BLaER1 (cell line): ENCODE results near the gene MNAT1.

Experiments
- H3K27ac ChIP-seq: shearing (Covaris generic); formaldehyde crosslinking; 2 replicates; pipeline ENCODE4 v1.8.1; 2022
- H3K27me3 ChIP-seq: shearing (Covaris generic); formaldehyde crosslinking; 2 replicates; pipeline ENCODE4 v1.8.1; 2022
- H3K36me3 ChIP-seq: shearing (Covaris generic); formaldehyde crosslinking; 2 replicates; pipeline ENCODE4 v1.8.1; 2022
- H3K4me1 ChIP-seq: shearing (Covaris generic); formaldehyde crosslinking; 2 replicates; pipeline ENCODE4 v1.8.1; 2022
- H3K4me2 ChIP-seq: shearing (Covaris generic); formaldehyde crosslinking; 2 replicates; pipeline ENCODE4 v1.8.1; 2022
- H3K4me3 ChIP-seq: shearing (Covaris generic); formaldehyde crosslinking; 2 replicates; pipeline ENCODE4 v1.8.1; 2022
- H3K9ac ChIP-seq: shearing (Covaris generic); formaldehyde crosslinking; 2 replicates; pipeline ENCODE4 v1.8.1; 2022
- H3K9me3 ChIP-seq: shearing (Covaris generic); formaldehyde crosslinking; 2 replicates; pipeline ENCODE4 v1.8.1; 2022
- H4K20me1 ChIP-seq: shearing (Covaris generic); formaldehyde crosslinking; 2 replicates; pipeline ENCODE4 v1.8.1; 2022
- Cebpa-rat ChIP-seq: shearing (Covaris generic); IDR thresholded peaks from 2 replicates; pipeline ENCODE4 v1.8.1; 2022

MNAT1 gene

GRCh38 chr14:60905923-60906322, 171.4 kb downstream of the MNAT1 start:
- H4K20me1 ChIP-seq: no peaks in the 10 kb centered on the region
- TF ChIP-seq Cebpa-rat: no peak
- H3K27ac ChIP-seq: no peak overlapping the region
- no peaks in the 10 kb centered on the region for H3K36me3 ChIP-seq
- H3K9me3 ChIP-seq: 0 out of 2 replicates have a peak, but pooled peaks cover 6% of the 10 kb centered on the region
- H3K27me3 ChIP-seq: no peaks in the 10 kb centered on the region
- H3K4me1 ChIP-seq: no peaks in the 10 kb centered on the region
- H3K4me3 ChIP-seq: no peak overlapping the region
- no peak overlapping the region for H3K4me2 ChIP-seq
- H3K9ac ChIP-seq: no peak overlapping the region

- H3K4me3 ChIP-seq: no peak overlapping the region
- no peak overlapping the region for H3K4me2 ChIP-seq
- peaks cover 15% of the 10 kb centered on the region for H3K4me1 ChIP-seq
- no peaks in the 10 kb centered on the region for H3K27me3 ChIP-seq
- no peak for TF ChIP-seq Cebpa-rat
- 0 out of 2 replicates have a peak, but pooled peaks cover 8% of the 10 kb centered on the region for H4K20me1 ChIP-seq
- peaks cover 4% of the 10 kb centered on the region for H3K9me3 ChIP-seq
- peaks cover 15% of the 10 kb centered on the region; the same call in 1 of the 2 replicates for H3K36me3 ChIP-seq
- H3K9ac ChIP-seq: no peak overlapping the region
- H3K27ac ChIP-seq: no peak overlapping the region
Measured at GRCh38 chr14:60915781-60916180, 181.2 kb downstream of the MNAT1 start.

DNA sequence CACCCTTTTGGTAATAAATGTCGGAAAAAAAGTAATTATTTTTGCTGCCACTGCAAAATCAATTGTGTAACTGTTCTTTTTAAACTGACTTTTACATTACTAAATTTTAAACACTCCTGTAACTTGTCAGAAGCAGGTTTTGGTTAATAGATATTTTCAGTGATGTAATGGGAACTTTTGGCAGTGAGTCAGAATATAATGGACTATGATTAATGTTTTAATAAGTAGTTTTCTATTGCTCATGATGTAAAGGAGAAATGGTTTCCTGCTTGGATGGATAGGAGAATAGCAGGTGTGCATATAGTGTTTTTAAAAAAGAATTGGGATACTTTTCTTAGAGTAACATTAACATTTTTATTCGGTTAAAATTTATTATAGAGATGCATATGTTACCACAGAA, 187.5 kb downstream of the MNAT1 start:
- Histone ChIP-seq H3K4me2 (no peak overlapping the region), H3K36me3 (peaks cover 15% of the 10 kb centered on the region; the same call in 1 of the 2 replicates), H3K9me3 (peaks cover 4% of the 10 kb centered on the region; the same call in 1 of the 2 replicates), H3K27ac (no peak overlapping the region), H3K9ac (no peak overlapping the region), H4K20me1 (no peaks in the 10 kb centered on the region), H3K27me3 (no peaks in the 10 kb centered on the region), H3K4me3 (no peak overlapping the region), H3K4me1 (no peaks in the 10 kb centered on the region)
- TF ChIP-seq Cebpa-rat: no peak

- H4K20me1 ChIP-seq: no peaks in the 10 kb centered on the region
- H3K9me3 ChIP-seq: no peaks in the 10 kb centered on the region
- no peak overlapping the region for H3K9ac ChIP-seq
- no peak overlapping the region for H3K4me2 ChIP-seq
- H3K27me3 ChIP-seq: no peaks in the 10 kb centered on the region
- H3K27ac ChIP-seq: no peak overlapping the region
- TF ChIP-seq Cebpa-rat: no peak
- no peak overlapping the region for H3K4me3 ChIP-seq
- H3K36me3 ChIP-seq: no peaks in the 10 kb centered on the region
- no peaks in the 10 kb centered on the region for H3K4me1 ChIP-seq
Measured at GRCh38 chr14:60925286-60925685, 190.7 kb downstream of the MNAT1 start.

- peaks cover 2% of the 10 kb centered on the region; the same call in 1 of the 2 replicates for H3K4me1 ChIP-seq
- no peaks in the 10 kb centered on the region for H3K27me3 ChIP-seq
- TF ChIP-seq Cebpa-rat: no peak
- H4K20me1 ChIP-seq: 0 out of 2 replicates have a peak, but pooled peaks cover 3% of the 10 kb centered on the region
- H3K4me2 ChIP-seq: no peak overlapping the region
- no peaks in the 10 kb centered on the region for H3K36me3 ChIP-seq
- no peaks in the 10 kb centered on the region for H3K9me3 ChIP-seq
- H3K9ac ChIP-seq: no peak overlapping the region
- no peak overlapping the region for H3K27ac ChIP-seq
- H3K4me3 ChIP-seq: no peak overlapping the region
Measured at GRCh38 chr14:60926002-60926401, 191.4 kb downstream of the MNAT1 start.

DNA sequence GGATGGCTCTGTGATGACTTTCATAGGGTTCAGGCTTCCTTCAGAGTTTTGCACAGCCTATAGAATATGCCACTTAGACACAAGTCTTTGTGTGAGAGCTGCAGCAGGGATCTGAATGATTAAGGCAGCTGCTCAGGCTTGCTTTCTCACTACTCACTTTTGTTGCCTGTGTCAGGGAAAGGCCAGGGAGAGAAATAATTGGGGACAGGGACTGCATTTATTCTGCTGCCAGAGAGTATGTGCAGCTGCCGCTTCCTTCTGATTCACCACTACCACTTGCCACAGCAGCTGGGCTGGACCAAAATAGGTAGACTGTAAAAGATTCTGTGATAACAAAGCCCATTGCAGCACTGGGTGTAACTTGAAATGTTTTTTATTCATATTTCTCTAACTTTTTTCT, 196.7 kb downstream of the MNAT1 start:
- no peak overlapping the region for H3K4me3 ChIP-seq
- H3K27me3 ChIP-seq: no peaks in the 10 kb centered on the region
- H3K9ac ChIP-seq: no peak overlapping the region
- TF ChIP-seq Cebpa-rat: no peak
- peaks cover 4% of the 10 kb centered on the region; the same call in 1 of the 2 replicates for H3K36me3 ChIP-seq
- no peak overlapping the region for H3K4me2 ChIP-seq
- 0 out of 2 replicates have a peak, but pooled peaks cover 7% of the 10 kb centered on the region for H4K20me1 ChIP-seq
- H3K27ac ChIP-seq: no peak overlapping the region
- 0 out of 2 replicates have a peak, but pooled peaks cover 5% of the 10 kb centered on the region for H3K9me3 ChIP-seq
- H3K4me1 ChIP-seq: peaks cover 4% of the 10 kb centered on the region; the same call in 1 of the 2 replicates

- H3K4me2 ChIP-seq: no peak overlapping the region
- TF ChIP-seq Cebpa-rat: no peak
- H4K20me1 ChIP-seq: 0 out of 2 replicates have a peak, but pooled peaks cover 7% of the 10 kb centered on the region
- H3K4me1 ChIP-seq: peaks cover 4% of the 10 kb centered on the region; the same call in 1 of the 2 replicates
- peaks cover 4% of the 10 kb centered on the region; the same call in 1 of the 2 replicates for H3K36me3 ChIP-seq
- H3K9me3 ChIP-seq: 0 out of 2 replicates have a peak, but pooled peaks cover 5% of the 10 kb centered on the region
- H3K27me3 ChIP-seq: no peaks in the 10 kb centered on the region
- no peak overlapping the region for H3K4me3 ChIP-seq
- no peak overlapping the region for H3K27ac ChIP-seq
- no peak overlapping the region for H3K9ac ChIP-seq
Measured at GRCh38 chr14:60933920-60934655, 199.5 kb downstream of the MNAT1 start.

DNA sequence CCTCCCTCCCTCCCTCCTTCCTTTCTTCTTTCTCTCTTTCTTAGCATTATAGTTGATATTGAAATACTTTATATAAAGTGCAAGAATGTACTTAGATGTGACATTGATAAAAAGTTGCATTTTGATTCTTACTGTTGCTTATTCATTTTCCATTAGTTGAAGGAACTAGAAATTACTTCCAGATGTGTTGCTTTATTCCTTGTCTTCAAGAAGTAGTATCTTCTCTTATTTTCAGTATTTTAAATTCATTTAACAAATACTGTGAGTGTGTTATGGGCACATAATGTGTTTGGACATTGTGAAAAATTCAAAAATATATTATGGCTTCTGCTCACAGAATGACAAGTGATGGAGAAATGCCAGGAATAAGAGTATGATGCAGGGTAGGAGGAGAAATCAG, 200.8 kb downstream of the MNAT1 start:
- Histone ChIP-seq H3K4me3 (no peak overlapping the region), H3K9me3 (0 out of 2 replicates have a peak, but pooled peaks cover 5% of the 10 kb centered on the region), H4K20me1 (0 out of 2 replicates have a peak, but pooled peaks cover 7% of the 10 kb centered on the region), H3K4me2 (no peak overlapping the region), H3K27ac (no peak overlapping the region), H3K4me1 (peaks cover 4% of the 10 kb centered on the region; the same call in 1 of the 2 replicates), H3K9ac (no peak overlapping the region), H3K36me3 (peaks cover 4% of the 10 kb centered on the region; the same call in 1 of the 2 replicates), H3K27me3 (no peaks in the 10 kb centered on the region)
- no peak for TF ChIP-seq Cebpa-rat

DNA sequence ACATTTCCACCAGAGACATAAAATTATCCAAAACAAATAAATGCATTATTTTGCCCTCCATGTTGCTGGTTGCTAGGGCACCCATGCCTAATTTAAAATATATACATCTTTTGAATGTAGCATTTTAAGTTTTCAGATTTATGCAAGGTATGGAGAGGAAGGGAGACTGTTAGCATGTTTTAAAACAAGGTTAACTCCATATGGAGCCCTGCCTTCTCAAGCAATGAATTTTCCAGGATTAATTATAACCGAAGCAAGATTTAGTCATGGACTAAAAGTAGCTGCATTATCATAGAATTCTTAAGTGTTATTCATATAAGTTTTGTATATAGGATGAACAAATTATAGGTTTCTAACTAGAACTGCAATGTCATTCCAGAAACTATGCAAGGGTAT, 209.1 kb downstream of the MNAT1 start:
- H3K4me3 ChIP-seq: no peak overlapping the region
- no peak overlapping the region for H3K27ac ChIP-seq
- no peaks in the 10 kb centered on the region for H3K9me3 ChIP-seq
- no peak for TF ChIP-seq Cebpa-rat
- H3K36me3 ChIP-seq: 0 out of 2 replicates have a peak, but pooled peaks cover 5% of the 10 kb centered on the region
- H3K4me2 ChIP-seq: no peak overlapping the region
- no peaks in the 10 kb centered on the region for H4K20me1 ChIP-seq
- no peaks in the 10 kb centered on the region for H3K4me1 ChIP-seq
- H3K27me3 ChIP-seq: no peaks in the 10 kb centered on the region
- no peak overlapping the region for H3K9ac ChIP-seq

GRCh38 chr14:60944204-60944603, 209.6 kb downstream of the MNAT1 start:
- no peak for TF ChIP-seq Cebpa-rat
- no peak overlapping the region for H3K27ac ChIP-seq
- no peak overlapping the region for H3K4me2 ChIP-seq
- H3K4me3 ChIP-seq: no peak overlapping the region
- H3K9me3 ChIP-seq: no peaks in the 10 kb centered on the region
- no peaks in the 10 kb centered on the region for H3K27me3 ChIP-seq
- H3K4me1 ChIP-seq: no peaks in the 10 kb centered on the region
- no peaks in the 10 kb centered on the region for H4K20me1 ChIP-seq
- H3K36me3 ChIP-seq: 0 out of 2 replicates have a peak, but pooled peaks cover 5% of the 10 kb centered on the region
- no peak overlapping the region for H3K9ac ChIP-seq
